Neural cell (in vitro differentiated cells): ENCODE data around the gene THEM4. TPM values are rescaled to one million over a fixed set of nuclear protein-coding genes. Genes with fewer than 3 reads are reported as not detected.
A peak's percentile ranks its signal among the peaks of the same experiment; 100 is the strongest.

Experiments
- H2AFZ ChIP-seq: fragments of 200-600, 300-800 bp; sonication (generic), shearing (Covaris generic); 2 replicates; pipeline ENCODE4 v1.6.0; 2014; ENCODE audit warnings: low read depth, mild to moderate bottlenecking, antibody characterized with exemption, low read length, moderate library complexity
- H3F3A ChIP-seq: fragments of 200-600 bp; shearing (Covaris generic); 2 replicates; pipeline ENCODE4 v1.6.1; 2016; ENCODE audit warnings: mild to moderate bottlenecking, moderate library complexity, mixed read lengths, antibody characterized with exemption, low read length; ENCODE audit not compliant: insufficient read depth, poor library complexity, severe bottlenecking
- H3K27ac ChIP-seq: fragments of 200-600, 300-800 bp; sonication (generic), shearing (Covaris generic); 2 replicates; pipeline ENCODE4 v1.5.1; 2014; ENCODE audit warnings: mild to moderate bottlenecking, low read length, moderate library complexity
- H3K27me3 ChIP-seq: fragments of 300-800, 200-600 bp; sonication (generic), shearing (Covaris generic); 2 replicates; pipeline ENCODE4 v1.6.0; 2014; ENCODE audit warnings: mild to moderate bottlenecking, low read depth, low read length, moderate library complexity; ENCODE audit not compliant: insufficient read depth
- H3K36me3 ChIP-seq: fragments of 300-800, 200-600 bp; sonication (generic), shearing (Covaris generic); 2 replicates; pipeline ENCODE4 v1.5.1; 2014; ENCODE audit warnings: mild to moderate bottlenecking, antibody characterized with exemption, low read length, moderate library complexity; ENCODE audit not compliant: insufficient read depth
- H3K4me2 ChIP-seq: fragments of 300-800, 200-600 bp; sonication (generic), shearing (Covaris generic); 2 replicates; pipeline ENCODE4 v1.6.0; 2014; ENCODE audit warnings: mild to moderate bottlenecking, low read length
- H3K4me3 ChIP-seq: fragments of 300-800, 200-600 bp; sonication (generic), shearing (Covaris generic); 2 replicates; pipeline ENCODE4 v1.5.1; 2014; ENCODE audit warnings: mild to moderate bottlenecking, low read length, moderate library complexity
- H3K79me2 ChIP-seq: fragments of 200-600 bp; shearing (Covaris generic); replicated peaks from 2 replicates; pipeline ENCODE4 v1.6.0; 2014; ENCODE audit warnings: mild to moderate bottlenecking, low read length, moderate library complexity; ENCODE audit not compliant: insufficient read depth
- H3K9ac ChIP-seq: fragments of 300-800, 200-600 bp; sonication (generic), shearing (Covaris generic); 2 replicates; pipeline ENCODE4 v1.6.1; 2016; ENCODE audit warnings: mild to moderate bottlenecking, low read length, mixed read lengths
- H3K9me2 ChIP-seq: fragments of 200-600 bp; shearing (Covaris generic); 2 replicates; pipeline ENCODE4 v1.6.1; 2016; ENCODE audit warnings: mild to moderate bottlenecking, low read length, mixed read lengths; ENCODE audit not compliant: insufficient read depth
- H3K9me3 ChIP-seq: fragments of 200-600, 300-800 bp; sonication (generic), shearing (Covaris generic); 2 replicates; pipeline ENCODE4 v1.6.1; 2016; ENCODE audit warnings: mild to moderate bottlenecking, mixed run types, low read length, moderate library complexity, mixed read lengths
- H4K20me1 ChIP-seq: fragments of 200-600 bp; shearing (Covaris generic); 2 replicates; pipeline ENCODE4 v1.6.1; 2016; ENCODE audit warnings: mild to moderate bottlenecking, mixed run types; ENCODE audit not compliant: insufficient read depth
- EP300 ChIP-seq: fragments of 450-650 bp; conservative IDR thresholded peaks from 2 replicates; pipeline ENCODE4 v1.6.1; 2014; ENCODE audit warnings: antibody characterized with exemption, mild to moderate bottlenecking, moderate library complexity; ENCODE audit not compliant: poor library complexity, severe bottlenecking
- MXI1 ChIP-seq: fragments of 450-650 bp; conservative IDR thresholded peaks from 2 replicates; pipeline ENCODE4 v1.6.1; 2014; ENCODE audit warnings: antibody characterized with exemption, mild to moderate bottlenecking; ENCODE audit not compliant: poor library complexity, severe bottlenecking
- POLR2AphosphoS5 ChIP-seq: IDR thresholded peaks from 2 replicates; pipeline ENCODE4 v1.6.1; 2012
- RAD21 ChIP-seq: fragments of 450-650 bp; conservative IDR thresholded peaks from 2 replicates; pipeline ENCODE4 v1.6.1; 2014; ENCODE audit warnings: antibody characterized with exemption, mild to moderate bottlenecking, moderate library complexity
- SMC3 ChIP-seq: fragments of 450-650 bp; conservative IDR thresholded peaks from 2 replicates; pipeline ENCODE4 v1.6.1; 2014; ENCODE audit warnings: antibody characterized with exemption, mild to moderate bottlenecking, moderate library complexity; ENCODE audit not compliant: poor library complexity
- polyA minus RNA-seq: library from RNA; depleted of rRNA, polyadenylated mRNA; stranded (reverse); fragments of >200 nt; gene quantifications from 2 replicates; pipeline ENCODE4 v1.2.3, GENCODE V29; 2014
- polyA plus RNA-seq: library from polyadenylated mRNA; depleted of rRNA; stranded (reverse); fragments of >200 nt; gene quantifications from 2 replicates; pipeline ENCODE4 v1.2.3, GENCODE V29; 2014
- TF ChIP-seq, protein P1 (sequence below): fragments of 450-650 bp; IDR thresholded peaks from 2 replicates; pipeline ENCODE4 v1.5.1; 2014; ENCODE audit warnings: antibody characterized with exemption, mild to moderate bottlenecking, moderate library complexity; ENCODE audit not compliant: poor library complexity, severe bottlenecking
- TF ChIP-seq, protein P2 (sequence below): IDR thresholded peaks from 2 replicates; pipeline ENCODE4 v1.6.1; 2012; ENCODE audit warnings: borderline replicate concordance

Gene THEM4
- 11.3 and 13.3 TPM in 2 replicates for polyA plus RNA-seq
- polyA minus RNA-seq: 6.3 and 7.5 TPM in 2 replicates

DNA sequence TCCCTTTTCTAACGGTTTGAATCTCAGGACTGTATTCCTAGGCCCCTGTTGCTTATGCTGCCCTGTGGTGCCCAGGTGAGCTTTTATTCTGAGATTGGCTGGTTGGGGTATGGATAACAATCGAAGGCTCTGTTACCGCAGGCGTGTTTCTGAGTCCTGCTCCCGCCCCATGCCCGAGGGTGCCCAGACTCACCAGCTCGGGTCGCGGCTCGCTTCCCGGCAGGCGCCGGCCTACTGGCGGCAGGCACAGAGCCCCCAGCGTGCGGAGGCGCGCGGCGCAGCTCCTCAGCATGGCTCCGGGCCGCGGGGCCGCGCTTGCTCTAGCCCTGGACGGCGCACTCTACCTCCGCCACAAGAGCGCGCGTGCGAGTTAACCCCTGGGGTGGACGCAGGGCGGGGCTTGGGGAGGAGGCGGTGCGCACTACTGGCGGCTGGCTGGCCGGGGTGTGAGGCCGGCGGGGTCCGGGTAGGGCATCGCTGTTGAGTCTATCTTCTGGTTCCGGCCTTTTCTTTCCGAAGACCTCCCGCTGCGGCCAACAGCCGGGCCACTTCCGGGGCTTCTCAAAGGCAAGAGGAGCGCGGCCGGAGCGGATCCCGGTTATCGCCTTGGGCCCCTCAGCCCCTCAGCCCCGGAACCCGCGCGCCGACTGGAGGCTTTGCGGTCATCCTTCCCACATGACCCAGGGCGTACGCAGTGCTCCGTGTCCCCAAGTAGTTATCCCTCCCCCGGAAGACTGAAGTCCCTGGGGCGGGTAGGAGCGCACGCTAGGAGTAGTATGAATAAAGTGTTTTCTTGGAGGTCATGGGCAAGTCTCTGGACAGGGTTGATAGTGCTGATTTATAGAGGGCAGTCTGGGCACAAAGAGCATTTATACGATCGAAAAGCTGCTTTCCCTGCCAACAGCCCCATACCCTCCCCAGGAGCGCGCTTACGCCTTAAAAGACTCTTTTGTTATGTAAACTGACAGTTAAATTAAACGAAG is at the start of gene THEM4:
Gene THEM4 (minus strand): TSS at position 345 of the 983 bp plus-strand sequence. CDS start 53 bp downstream, at position 292.
- TF ChIP-seq, protein P1, sequence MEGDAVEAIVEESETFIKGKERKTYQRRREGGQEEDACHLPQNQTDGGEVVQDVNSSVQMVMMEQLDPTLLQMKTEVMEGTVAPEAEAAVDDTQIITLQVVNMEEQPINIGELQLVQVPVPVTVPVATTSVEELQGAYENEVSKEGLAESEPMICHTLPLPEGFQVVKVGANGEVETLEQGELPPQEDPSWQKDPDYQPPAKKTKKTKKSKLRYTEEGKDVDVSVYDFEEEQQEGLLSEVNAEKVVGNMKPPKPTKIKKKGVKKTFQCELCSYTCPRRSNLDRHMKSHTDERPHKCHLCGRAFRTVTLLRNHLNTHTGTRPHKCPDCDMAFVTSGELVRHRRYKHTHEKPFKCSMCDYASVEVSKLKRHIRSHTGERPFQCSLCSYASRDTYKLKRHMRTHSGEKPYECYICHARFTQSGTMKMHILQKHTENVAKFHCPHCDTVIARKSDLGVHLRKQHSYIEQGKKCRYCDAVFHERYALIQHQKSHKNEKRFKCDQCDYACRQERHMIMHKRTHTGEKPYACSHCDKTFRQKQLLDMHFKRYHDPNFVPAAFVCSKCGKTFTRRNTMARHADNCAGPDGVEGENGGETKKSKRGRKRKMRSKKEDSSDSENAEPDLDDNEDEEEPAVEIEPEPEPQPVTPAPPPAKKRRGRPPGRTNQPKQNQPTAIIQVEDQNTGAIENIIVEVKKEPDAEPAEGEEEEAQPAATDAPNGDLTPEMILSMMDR: peak; percentile 52
- TF ChIP-seq MXI1 (no peak), EP300 (peak; percentile 18), SMC3 (peak; percentile 35), RAD21 (no peak), POLR2AphosphoS5 (peak; percentile 37)
- H3K27me3 ChIP-seq: peaks cover 7% of the 10 kb centered on the region
- H3K79me2 ChIP-seq: no peaks in the 10 kb centered on the region
- H3K9ac ChIP-seq: peak within 1 kb of the TSS; percentile 60
- peak within 1 kb of the TSS; percentile 65 for H3K4me2 ChIP-seq
- no peaks in the 10 kb centered on the region for H3F3A ChIP-seq
- peak within 1 kb of the TSS; percentile 66 for H3K4me3 ChIP-seq
- H2AFZ ChIP-seq: peak within 1 kb of the TSS; percentile 51
- no peaks in the 10 kb centered on the region for H3K36me3 ChIP-seq
- H3K9me3 ChIP-seq: peaks cover 8% of the 10 kb centered on the region
- no peaks in the 10 kb centered on the region for H3K9me2 ChIP-seq
- peak within 1 kb of the TSS; percentile 45 for H3K27ac ChIP-seq
- no peaks in the 10 kb centered on the region for H4K20me1 ChIP-seq

DNA sequence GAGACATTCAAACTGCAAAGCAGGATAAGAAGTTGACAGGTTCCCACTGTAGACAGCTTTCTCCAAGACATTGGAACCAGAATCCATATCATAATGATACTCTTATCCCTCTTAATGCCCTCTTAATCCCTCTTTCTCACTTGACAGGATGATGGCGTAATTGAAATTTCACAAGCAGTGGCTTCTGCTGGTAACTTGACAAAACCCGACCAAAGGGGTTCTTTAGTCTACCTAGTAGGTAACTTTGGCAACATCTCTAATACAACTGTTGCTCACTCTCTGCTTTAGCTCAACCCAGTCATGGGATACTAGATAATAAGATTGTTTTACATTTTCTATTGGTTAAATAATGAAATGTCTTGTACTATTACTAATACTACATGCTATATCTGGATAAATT is 49.6 kb upstream of the THEM4 start:
- H3K27me3 ChIP-seq: no peaks in the 10 kb centered on the region
- no peaks in the 10 kb centered on the region for H3K9me2 ChIP-seq
- H3K9me3 ChIP-seq: no peaks in the 10 kb centered on the region
- no peaks in the 10 kb centered on the region for H4K20me1 ChIP-seq
- no peak overlapping the region for H3K4me2 ChIP-seq
- no peak overlapping the region for H3K27ac ChIP-seq
- TF ChIP-seq, protein P1: no peak
- TF ChIP-seq, protein P2, sequence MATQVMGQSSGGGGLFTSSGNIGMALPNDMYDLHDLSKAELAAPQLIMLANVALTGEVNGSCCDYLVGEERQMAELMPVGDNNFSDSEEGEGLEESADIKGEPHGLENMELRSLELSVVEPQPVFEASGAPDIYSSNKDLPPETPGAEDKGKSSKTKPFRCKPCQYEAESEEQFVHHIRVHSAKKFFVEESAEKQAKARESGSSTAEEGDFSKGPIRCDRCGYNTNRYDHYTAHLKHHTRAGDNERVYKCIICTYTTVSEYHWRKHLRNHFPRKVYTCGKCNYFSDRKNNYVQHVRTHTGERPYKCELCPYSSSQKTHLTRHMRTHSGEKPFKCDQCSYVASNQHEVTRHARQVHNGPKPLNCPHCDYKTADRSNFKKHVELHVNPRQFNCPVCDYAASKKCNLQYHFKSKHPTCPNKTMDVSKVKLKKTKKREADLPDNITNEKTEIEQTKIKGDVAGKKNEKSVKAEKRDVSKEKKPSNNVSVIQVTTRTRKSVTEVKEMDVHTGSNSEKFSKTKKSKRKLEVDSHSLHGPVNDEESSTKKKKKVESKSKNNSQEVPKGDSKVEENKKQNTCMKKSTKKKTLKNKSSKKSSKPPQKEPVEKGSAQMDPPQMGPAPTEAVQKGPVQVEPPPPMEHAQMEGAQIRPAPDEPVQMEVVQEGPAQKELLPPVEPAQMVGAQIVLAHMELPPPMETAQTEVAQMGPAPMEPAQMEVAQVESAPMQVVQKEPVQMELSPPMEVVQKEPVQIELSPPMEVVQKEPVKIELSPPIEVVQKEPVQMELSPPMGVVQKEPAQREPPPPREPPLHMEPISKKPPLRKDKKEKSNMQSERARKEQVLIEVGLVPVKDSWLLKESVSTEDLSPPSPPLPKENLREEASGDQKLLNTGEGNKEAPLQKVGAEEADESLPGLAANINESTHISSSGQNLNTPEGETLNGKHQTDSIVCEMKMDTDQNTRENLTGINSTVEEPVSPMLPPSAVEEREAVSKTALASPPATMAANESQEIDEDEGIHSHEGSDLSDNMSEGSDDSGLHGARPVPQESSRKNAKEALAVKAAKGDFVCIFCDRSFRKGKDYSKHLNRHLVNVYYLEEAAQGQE: peak; percentile 48
- H2AFZ ChIP-seq: no peak overlapping the region
- no peaks in the 10 kb centered on the region for H3K79me2 ChIP-seq
- no peak overlapping the region for H3K4me3 ChIP-seq
- no peaks in the 10 kb centered on the region for H3K36me3 ChIP-seq
- H3F3A ChIP-seq: no peaks in the 10 kb centered on the region
- no peak overlapping the region for H3K9ac ChIP-seq
